GM23338 (cell line): ENCODE data around the gene KHSRP. TPM values are rescaled to one million over a fixed set of nuclear protein-coding genes. Genes with fewer than 3 reads are reported as not detected.

ENCODE experiments used
- ATAC-seq: fragments of 200-7000 bp; cut with Tn5 transposase; 3 replicates; pipeline ENCODE4 v1.9.1; 2020
- DNase-seq: peaks from one replicate; pipeline ENCODE4 v3.0.0-alpha.2; 2015; ENCODE audit warnings: low spot score
- H2AFZ ChIP-seq: fragments of 200-600 bp; sonication (generic); 2 replicates; pipeline ENCODE4 v1.8.0; 2016; ENCODE audit warnings: antibody characterized with exemption, mild to moderate bottlenecking, moderate library complexity
- H3F3A ChIP-seq: fragments of 200-600 bp; sonication (generic); replicated peaks from 2 replicates; pipeline ENCODE4 v1.8.0; 2017; ENCODE audit warnings: antibody characterized with exemption, mixed run types, low read depth
- H3K27ac ChIP-seq: fragments of 200-600 bp; sonication (generic); 2 replicates; pipeline ENCODE4 v1.6.1; 2016; ENCODE audit warnings: low read depth
- H3K27me3 ChIP-seq: fragments of 200-600 bp; sonication (generic); 2 replicates; pipeline ENCODE4 v1.8.0; 2016; ENCODE audit warnings: mild to moderate bottlenecking, mixed run types, moderate library complexity; ENCODE audit not compliant: insufficient read depth
- H3K36me3 ChIP-seq: fragments of 200-600 bp; sonication (generic); 2 replicates; pipeline ENCODE4 v1.8.0; 2016; ENCODE audit warnings: mild to moderate bottlenecking; ENCODE audit not compliant: insufficient read depth
- H3K4me1 ChIP-seq: fragments of 200-600 bp; sonication (generic); 2 replicates; pipeline ENCODE4 v1.8.0; 2016; ENCODE audit warnings: mild to moderate bottlenecking, moderate library complexity; ENCODE audit not compliant: insufficient read depth
- H3K4me2 ChIP-seq: fragments of 200-600 bp; sonication (generic); 2 replicates; pipeline ENCODE4 v1.7.1; 2017; ENCODE audit warnings: mixed run types
- H3K4me3 ChIP-seq: fragments of 200-600 bp; sonication (generic); 2 replicates; pipeline ENCODE4 v1.6.1; 2016; ENCODE audit warnings: mixed run types
- H3K79me2 ChIP-seq: fragments of 200-600 bp; sonication (generic); replicated peaks from 2 replicates; pipeline ENCODE4 v1.8.0; 2017; ENCODE audit warnings: mild to moderate bottlenecking; ENCODE audit not compliant: insufficient read depth
- H3K9me2 ChIP-seq: fragments of 200-600 bp; sonication (generic); 2 replicates; pipeline ENCODE4 v1.8.0; 2017; ENCODE audit not compliant: insufficient read depth
- H4K20me1 ChIP-seq: fragments of 200-600 bp; sonication (generic); replicated peaks from 2 replicates; pipeline ENCODE4 v1.8.0; 2017; ENCODE audit warnings: mild to moderate bottlenecking; ENCODE audit not compliant: insufficient read depth
- H3K27ac Mint-ChIP-seq: 2 replicates; pipeline ENCODE4 v1.8.0; 2020; ENCODE audit warnings: inconsistent platforms, mild to moderate bottlenecking, moderate library complexity, mixed read lengths
- H3K27me3 Mint-ChIP-seq: 3 replicates; pipeline ENCODE4 v1.8.0; 2022; ENCODE audit warnings: low read depth, mild to moderate bottlenecking, moderate library complexity, mixed read lengths, inconsistent platforms; ENCODE audit not compliant: insufficient read depth, poor library complexity
- H3K36me3 Mint-ChIP-seq: 3 replicates; pipeline ENCODE4 v1.8.0; 2021; ENCODE audit warnings: low read depth, mild to moderate bottlenecking, inconsistent platforms, moderate library complexity, mixed read lengths
- H3K4me1 Mint-ChIP-seq: 3 replicates; pipeline ENCODE4 v1.8.0; 2020; ENCODE audit warnings: mild to moderate bottlenecking, inconsistent platforms, mixed read lengths
- H3K4me3 Mint-ChIP-seq: 3 replicates; pipeline ENCODE4 v1.8.0; 2021; ENCODE audit warnings: moderate library complexity, mild to moderate bottlenecking, inconsistent platforms, mixed read lengths
- H3K9me3 Mint-ChIP-seq: 3 replicates; pipeline ENCODE4 v1.8.0; 2020; ENCODE audit warnings: moderate library complexity, mild to moderate bottlenecking, inconsistent platforms, mixed read lengths
- CREB1 ChIP-seq: fragments of 250-450 bp; sonication (Bioruptor Pico); IDR thresholded peaks from 2 replicates; pipeline ENCODE4 v1.5.0; 2020; ENCODE audit warnings: low read depth, mild to moderate bottlenecking, moderate library complexity
- EZH2phosphoT487 ChIP-seq: fragments of 200-600 bp; sonication (generic); IDR thresholded peaks from one replicate; pipeline ENCODE4 v1.8.1; 2018; ENCODE audit warnings: antibody characterized with exemption; ENCODE audit not compliant: unreplicated experiment
- NANOG ChIP-seq: IDR thresholded peaks from 2 replicates; pipeline ENCODE4 v1.6.1; 2016; ENCODE audit warnings: antibody characterized with exemption, borderline replicate concordance
- STAT1 ChIP-seq: IDR thresholded peaks from one replicate; pipeline ENCODE4 v1.6.1; 2016; ENCODE audit warnings: antibody characterized with exemption; ENCODE audit not compliant: unreplicated experiment
- ZNF114 ChIP-seq: fragments of 250-450 bp; sonication (Bioruptor Pico); IDR thresholded peaks from 2 replicates; pipeline ENCODE4 v1.5.0; 2020; ENCODE audit warnings: mild to moderate bottlenecking, moderate library complexity
- polyA plus RNA-seq: library from polyadenylated mRNA; unstranded; fragments of >200 nt; fragmentation: Nextera tagmentation; extraction: Ambion mirVana; gene quantifications from 2 replicates; pipeline ENCODE4 v1.2.1, GENCODE V29; 2016
- total RNA-seq: library from RNA; depleted of rRNA; stranded (reverse); fragments of >200 nt; shearing (Covaris generic); gene quantifications from 2 replicates; pipeline ENCODE4 v1.2.3, GENCODE V29; 2014
- TF ChIP-seq, protein P1 (sequence below), 2 experiments: fragments of 200-600 bp in 1 of 2; sonication (generic) in 1 of 2; conservative IDR thresholded peaks; 2 replicates each; pipeline versions ENCODE4 v1.5.1 to v1.6.1; 2016 to 2017; ENCODE audit warnings: antibody characterized with exemption in 2 of 2, low read depth in 2 of 2, mild to moderate bottlenecking in 2 of 2, moderate library complexity in 1 of 2
- TF ChIP-seq, protein P2 (sequence below): IDR thresholded peaks from one replicate; pipeline ENCODE4 v1.6.1; 2018; ENCODE audit warnings: antibody characterized with exemption; ENCODE audit not compliant: unreplicated experiment

KHSRP gene
- total and polyA plus RNA-seq, 2 experiments from 2014 or later, result 129 to 359 TPM

DNA sequence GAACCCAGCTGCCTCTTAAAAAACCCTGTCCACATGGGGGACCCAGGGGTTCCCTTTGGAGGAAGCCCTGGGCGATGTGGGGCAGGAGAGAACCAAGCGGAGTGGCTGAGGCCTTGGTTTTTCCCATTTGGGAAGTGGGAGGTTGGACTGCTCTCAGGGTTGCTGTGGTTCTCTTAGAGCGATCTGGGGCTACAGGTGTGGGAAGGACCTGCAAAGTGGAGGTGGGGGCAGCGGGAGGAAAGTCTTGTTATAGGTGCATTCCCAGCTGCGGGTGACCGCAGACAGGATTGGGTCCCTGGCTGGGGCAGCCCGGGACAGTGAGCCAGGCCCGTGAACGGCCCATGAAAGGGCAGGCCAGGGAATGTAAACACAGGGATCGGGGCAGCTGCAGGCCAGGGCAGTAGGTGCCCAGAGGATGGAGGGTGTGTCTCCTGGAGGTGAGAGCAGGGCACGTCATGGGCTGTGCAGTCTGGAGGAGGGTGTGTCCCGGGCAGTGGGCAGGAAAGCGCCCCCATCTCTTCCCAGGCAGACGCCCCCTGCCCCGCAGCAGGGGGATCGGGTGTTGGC lies 34.2 kb upstream of the KHSRP start:
- no peak for DNase-seq
- TF ChIP-seq, protein P1, sequence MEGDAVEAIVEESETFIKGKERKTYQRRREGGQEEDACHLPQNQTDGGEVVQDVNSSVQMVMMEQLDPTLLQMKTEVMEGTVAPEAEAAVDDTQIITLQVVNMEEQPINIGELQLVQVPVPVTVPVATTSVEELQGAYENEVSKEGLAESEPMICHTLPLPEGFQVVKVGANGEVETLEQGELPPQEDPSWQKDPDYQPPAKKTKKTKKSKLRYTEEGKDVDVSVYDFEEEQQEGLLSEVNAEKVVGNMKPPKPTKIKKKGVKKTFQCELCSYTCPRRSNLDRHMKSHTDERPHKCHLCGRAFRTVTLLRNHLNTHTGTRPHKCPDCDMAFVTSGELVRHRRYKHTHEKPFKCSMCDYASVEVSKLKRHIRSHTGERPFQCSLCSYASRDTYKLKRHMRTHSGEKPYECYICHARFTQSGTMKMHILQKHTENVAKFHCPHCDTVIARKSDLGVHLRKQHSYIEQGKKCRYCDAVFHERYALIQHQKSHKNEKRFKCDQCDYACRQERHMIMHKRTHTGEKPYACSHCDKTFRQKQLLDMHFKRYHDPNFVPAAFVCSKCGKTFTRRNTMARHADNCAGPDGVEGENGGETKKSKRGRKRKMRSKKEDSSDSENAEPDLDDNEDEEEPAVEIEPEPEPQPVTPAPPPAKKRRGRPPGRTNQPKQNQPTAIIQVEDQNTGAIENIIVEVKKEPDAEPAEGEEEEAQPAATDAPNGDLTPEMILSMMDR (conservative IDR thresholded peaks at IDR 0.05; ENCODE audit: low read depth in 2 of 2), result 0 out of 4 replicates have a peak, but pooled peaks of 1 of the 2 experiments have one; percentile 1
- TF ChIP-seq NANOG, result no peak
- peak overlapping the region; percentile 59 for H3K4me3 ChIP-seq
- no peaks in the 10 kb centered on the region; the same call in 1 of the 2 replicates for H4K20me1 ChIP-seq
- Mint-ChIP-seq H3K9me3 (peaks cover 6% of the 10 kb centered on the region; the same call in 1 of the 3 replicates), H3K36me3 (peaks cover 32% of the 10 kb centered on the region), H3K27me3 (peaks cover 17% of the 10 kb centered on the region), H3K4me3 (peak overlapping the region; percentile 87), H3K4me1 (peaks cover 13% of the 10 kb centered on the region), H3K27ac (no peak overlapping the region; the same call in 1 of the 2 replicates)
- H3K27ac ChIP-seq, result no peak overlapping the region
- peak overlapping the region; percentile 76 for H3K4me2 ChIP-seq
- H3F3A ChIP-seq, result no peaks in the 10 kb centered on the region
- peaks cover 4% of the 10 kb centered on the region; the same call in 1 of the 2 replicates for H3K4me1 ChIP-seq
- no peaks in the 10 kb centered on the region for H3K79me2 ChIP-seq
- peak; percentile 5 for ATAC-seq
- H3K9me2 ChIP-seq, result no peaks in the 10 kb centered on the region
- peaks cover 5% of the 10 kb centered on the region; the same call in 1 of the 2 replicates for H3K27me3 ChIP-seq
- H3K36me3 ChIP-seq, result peaks cover 7% of the 10 kb centered on the region; the same call in 1 of the 2 replicates
- H2AFZ ChIP-seq, result 0 out of 2 replicates have a peak overlapping the region, but pooled peaks have one; percentile 69

DNA sequence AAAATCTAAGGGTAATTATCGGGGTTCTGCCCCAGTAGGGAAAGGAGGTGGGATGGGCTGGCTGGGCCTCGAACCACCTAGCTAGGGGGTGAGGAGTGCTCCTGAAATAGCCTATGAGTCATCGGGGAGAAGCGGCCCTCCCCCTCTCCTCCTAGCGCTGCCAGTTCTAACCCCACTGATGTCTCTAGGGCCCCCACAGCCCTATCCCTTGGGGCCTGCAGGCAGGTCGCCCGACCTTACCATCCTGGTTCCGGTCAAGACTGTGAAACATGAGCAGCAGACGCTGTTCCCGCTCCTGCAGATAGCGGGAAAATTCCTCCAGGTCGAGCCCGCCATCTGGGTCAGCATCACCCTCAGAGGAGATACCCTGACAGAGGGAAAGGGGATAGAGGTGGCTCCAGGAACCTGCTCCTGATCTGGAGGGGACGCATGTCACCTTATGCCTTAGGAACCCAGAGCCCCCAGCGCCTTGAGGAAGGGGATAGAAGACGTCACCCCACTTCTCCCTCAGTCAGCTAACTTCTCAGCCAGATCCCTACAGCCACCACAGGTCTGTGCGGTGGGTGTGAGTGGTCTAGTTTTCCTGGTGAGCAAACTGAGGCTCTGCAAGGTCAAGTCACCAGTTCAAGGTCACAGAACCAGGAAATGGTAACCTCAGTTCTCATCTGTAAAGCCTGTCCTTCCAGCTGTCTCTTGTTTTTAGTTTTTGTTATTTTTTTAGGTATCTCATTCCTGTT lies 33.5 kb upstream of the KHSRP start:
- H3K79me2 ChIP-seq, result no peaks in the 10 kb centered on the region
- peaks cover 13% of the 10 kb centered on the region for H3K4me1 Mint-ChIP-seq
- H3K36me3 Mint-ChIP-seq, result peaks cover 38% of the 10 kb centered on the region
- H3K27me3 ChIP-seq, result peaks cover 5% of the 10 kb centered on the region; the same call in 1 of the 2 replicates
- H3F3A ChIP-seq, result no peaks in the 10 kb centered on the region
- peaks cover 11% of the 10 kb centered on the region; the same call in 1 of the 2 replicates for H3K36me3 ChIP-seq
- ATAC-seq, result no peak
- H3K27ac ChIP-seq, result no peak overlapping the region
- no peak overlapping the region for H2AFZ ChIP-seq
- H3K4me2 ChIP-seq, result peak overlapping the region; percentile 76
- peaks cover 4% of the 10 kb centered on the region; the same call in 1 of the 2 replicates for H3K4me1 ChIP-seq
- no peak for DNase-seq
- H3K9me3 Mint-ChIP-seq, result peaks cover 10% of the 10 kb centered on the region; the same call in 2 of the 3 replicates
- H3K4me3 ChIP-seq, result peak overlapping the region; percentile 59; the same call in 1 of the 2 replicates
- H3K27ac Mint-ChIP-seq, result no peak overlapping the region
- no peaks in the 10 kb centered on the region for H3K9me2 ChIP-seq
- H3K27me3 Mint-ChIP-seq, result peaks cover 17% of the 10 kb centered on the region
- H4K20me1 ChIP-seq, result no peaks in the 10 kb centered on the region; the same call in 1 of the 2 replicates
- peak overlapping the region; percentile 87 for H3K4me3 Mint-ChIP-seq
- TF ChIP-seq STAT1 (no peak), CREB1 (CRISPR knock-in tag) (no peak), EZH2phosphoT487 (no peak), ZNF114 (CRISPR knock-in tag) (no peak)
- TF ChIP-seq, protein P2, sequence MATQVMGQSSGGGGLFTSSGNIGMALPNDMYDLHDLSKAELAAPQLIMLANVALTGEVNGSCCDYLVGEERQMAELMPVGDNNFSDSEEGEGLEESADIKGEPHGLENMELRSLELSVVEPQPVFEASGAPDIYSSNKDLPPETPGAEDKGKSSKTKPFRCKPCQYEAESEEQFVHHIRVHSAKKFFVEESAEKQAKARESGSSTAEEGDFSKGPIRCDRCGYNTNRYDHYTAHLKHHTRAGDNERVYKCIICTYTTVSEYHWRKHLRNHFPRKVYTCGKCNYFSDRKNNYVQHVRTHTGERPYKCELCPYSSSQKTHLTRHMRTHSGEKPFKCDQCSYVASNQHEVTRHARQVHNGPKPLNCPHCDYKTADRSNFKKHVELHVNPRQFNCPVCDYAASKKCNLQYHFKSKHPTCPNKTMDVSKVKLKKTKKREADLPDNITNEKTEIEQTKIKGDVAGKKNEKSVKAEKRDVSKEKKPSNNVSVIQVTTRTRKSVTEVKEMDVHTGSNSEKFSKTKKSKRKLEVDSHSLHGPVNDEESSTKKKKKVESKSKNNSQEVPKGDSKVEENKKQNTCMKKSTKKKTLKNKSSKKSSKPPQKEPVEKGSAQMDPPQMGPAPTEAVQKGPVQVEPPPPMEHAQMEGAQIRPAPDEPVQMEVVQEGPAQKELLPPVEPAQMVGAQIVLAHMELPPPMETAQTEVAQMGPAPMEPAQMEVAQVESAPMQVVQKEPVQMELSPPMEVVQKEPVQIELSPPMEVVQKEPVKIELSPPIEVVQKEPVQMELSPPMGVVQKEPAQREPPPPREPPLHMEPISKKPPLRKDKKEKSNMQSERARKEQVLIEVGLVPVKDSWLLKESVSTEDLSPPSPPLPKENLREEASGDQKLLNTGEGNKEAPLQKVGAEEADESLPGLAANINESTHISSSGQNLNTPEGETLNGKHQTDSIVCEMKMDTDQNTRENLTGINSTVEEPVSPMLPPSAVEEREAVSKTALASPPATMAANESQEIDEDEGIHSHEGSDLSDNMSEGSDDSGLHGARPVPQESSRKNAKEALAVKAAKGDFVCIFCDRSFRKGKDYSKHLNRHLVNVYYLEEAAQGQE, result no peak
